HFF-Myc (cell line): Measurements from ENCODE around the gene VDR.

ENCODE experiments used
- DNase-seq: peaks from one replicate; pipeline ENCODE4 v3.0.0-alpha.2; 2011; ENCODE audit warnings: low read depth; ENCODE audit errors: extremely low read depth
- H3K4me3 ChIP-seq: replicated peaks from 2 replicates; pipeline ENCODE4 v1.5.1; 2011; ENCODE audit warnings: low read depth, mild to moderate bottlenecking, control low read depth, low read length
- CTCF ChIP-seq: IDR thresholded peaks from 2 replicates; pipeline ENCODE4 v1.5.1; 2012; ENCODE audit warnings: mild to moderate bottlenecking, low read depth, low read length, control low read depth; ENCODE audit errors: missing control alignments

The VDR gene

GRCh38 chr12:47902131-47902639 is 2.6 kb downstream of the VDR start:
- no peak for TF ChIP-seq CTCF
- DNase-seq: no peak
- H3K4me3 ChIP-seq: no peak overlapping the region

DNA sequence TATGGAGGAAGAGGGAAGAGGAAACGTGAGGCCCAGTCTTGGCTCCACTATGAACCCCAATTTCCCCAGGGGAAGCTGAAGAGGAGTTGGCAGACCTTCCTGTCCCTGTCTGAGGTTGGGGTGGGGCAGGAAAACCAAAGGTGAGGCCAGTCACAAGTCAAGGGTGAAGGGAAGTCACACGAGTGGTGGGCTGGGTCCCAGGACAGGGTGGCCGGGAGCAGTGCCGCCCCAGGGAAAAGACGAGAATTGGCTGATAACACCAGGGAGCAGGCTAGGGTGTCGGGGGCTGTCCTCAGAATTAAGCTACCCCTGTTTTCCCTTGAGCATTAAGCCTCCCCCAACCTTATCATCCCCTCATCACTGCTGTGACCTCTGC is 3.1 kb downstream of the VDR start:
- no peak overlapping the region for H3K4me3 ChIP-seq
- no peak for DNase-seq
- TF ChIP-seq CTCF: no peak

- no peak for TF ChIP-seq CTCF
- no peak for DNase-seq
These were observed 3.6 kb downstream of the VDR start for GRCh38 chr12:47901063-47901717.

DNA sequence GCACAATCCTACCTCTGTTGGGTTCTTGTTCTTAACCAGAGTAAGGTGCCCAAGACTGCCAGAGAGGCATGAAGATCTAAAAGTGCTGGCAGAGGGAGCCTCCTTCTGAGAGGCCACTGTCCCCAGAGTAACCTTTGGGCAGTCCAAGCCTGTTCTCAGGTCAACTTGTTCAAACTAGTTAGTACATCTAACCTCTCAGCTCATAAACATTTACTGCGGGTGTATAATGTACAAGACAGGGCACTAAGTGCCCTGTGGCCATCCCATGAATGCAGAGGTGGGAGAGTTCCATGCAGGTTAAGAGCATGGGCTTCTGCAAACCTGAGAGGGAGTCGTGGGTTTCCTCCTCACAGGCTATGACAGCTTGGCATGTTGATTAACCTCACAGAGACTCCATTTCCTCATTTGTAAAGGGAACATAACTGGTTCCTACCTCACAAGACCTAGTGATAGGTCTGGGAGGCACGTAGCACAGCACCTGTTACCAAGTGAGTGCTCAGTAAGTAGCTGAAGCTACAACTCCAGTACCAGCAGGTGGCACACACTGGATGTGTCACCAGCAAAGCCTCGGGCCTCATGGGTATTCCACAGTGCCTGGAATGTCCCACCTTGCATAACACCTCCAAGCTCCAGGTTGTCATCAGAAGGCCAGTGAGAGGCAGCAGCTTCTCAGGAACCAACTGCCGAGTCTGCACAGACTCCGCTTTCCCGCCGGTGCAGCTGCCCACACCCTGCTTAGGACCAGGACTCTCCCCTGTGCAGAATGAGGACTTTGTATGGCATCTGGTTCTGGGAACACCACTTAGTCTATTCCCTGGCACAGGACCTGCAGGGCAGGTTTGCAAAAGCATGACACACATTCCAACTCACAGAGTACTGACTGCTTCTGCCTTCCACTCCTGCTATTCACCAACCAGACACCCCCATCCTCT is 4.4 kb downstream of the VDR start:
- H3K4me3 ChIP-seq: no peak overlapping the region
- no peak for TF ChIP-seq CTCF
- no peak for DNase-seq

More at GRCh38 chr12:47901063-47901717, 3.6 kb downstream of the VDR start:
- no peak overlapping the region for H3K4me3 ChIP-seq

- no peak for DNase-seq
- no peak for TF ChIP-seq CTCF
- H3K4me3 ChIP-seq: no peak overlapping the region
These were observed 5.3 kb downstream of the VDR start for GRCh38 chr12:47899466-47899865.

- DNase-seq: no peak
- no peak overlapping the region for H3K4me3 ChIP-seq
- no peak for TF ChIP-seq CTCF
These were observed 8.2 kb downstream of the VDR start for GRCh38 chr12:47896633-47897032.
